ENCODE measurements around the gene SPPL2B.

SPPL2B gene

GRCh38 chr19:2324220-2324948 lies 4.1 kb upstream of the SPPL2B start:
- FAIRE-seq = no peak

- no peak for FAIRE-seq
Observed at GRCh38 chr19:2325281-2326046, 3.0 kb upstream of the SPPL2B start.

GRCh38 chr19:2326699-2327360 lies 1.7 kb upstream of the SPPL2B start:
- FAIRE-seq = no peak

GRCh38 chr19:2327773-2328400 lies 597 bp upstream of the SPPL2B start:
- FAIRE-seq = no peak

GRCh38 chr19:2329149-2329478 lies 630 bp downstream of the SPPL2B start:
- no peak for FAIRE-seq

- FAIRE-seq = no peak
Observed at GRCh38 chr19:2329501-2329916, 1.0 kb downstream of the SPPL2B start.

GRCh38 chr19:2330255-2330631 lies 1.8 kb downstream of the SPPL2B start:
- no peak for FAIRE-seq

- FAIRE-seq = no peak
Observed at GRCh38 chr19:2330632-2331284, 2.3 kb downstream of the SPPL2B start.

- FAIRE-seq = no peak
Observed at GRCh38 chr19:2331601-2332246, 3.2 kb downstream of the SPPL2B start.

- FAIRE-seq = no peak
Observed at GRCh38 chr19:2332341-2333026, 4.0 kb downstream of the SPPL2B start.

- no peak for FAIRE-seq
Observed at GRCh38 chr19:2333027-2333806, 4.7 kb downstream of the SPPL2B start.

GRCh38 chr19:2333807-2334211 lies 5.3 kb downstream of the SPPL2B start:
- no peak for FAIRE-seq

- no peak for FAIRE-seq
Observed at GRCh38 chr19:2334426-2334825, 5.9 kb downstream of the SPPL2B start.

GRCh38 chr19:2334986-2335846 lies 6.7 kb downstream of the SPPL2B start:
- FAIRE-seq = no peak

GRCh38 chr19:2335848-2336247 lies 7.4 kb downstream of the SPPL2B start:
- FAIRE-seq = no peak

GRCh38 chr19:2336528-2337328 lies 8.2 kb downstream of the SPPL2B start:
- FAIRE-seq = no peak

- FAIRE-seq = no peak
Observed at GRCh38 chr19:2337329-2337707, 8.8 kb downstream of the SPPL2B start.

GRCh38 chr19:2338055-2338615 lies 9.7 kb downstream of the SPPL2B start:
- no peak for FAIRE-seq
